GM19397 (cell line): ENCODE results near the gene HACD2.

Experiments
- ATAC-seq: cut with Tn5 transposase; IDR thresholded peaks from one replicate; pipeline ENCODE4 v1.9.1; 2021; ENCODE audit warnings: mild to moderate bottlenecking, moderate library complexity; ENCODE audit not compliant: unreplicated experiment

HACD2 gene

DNA sequence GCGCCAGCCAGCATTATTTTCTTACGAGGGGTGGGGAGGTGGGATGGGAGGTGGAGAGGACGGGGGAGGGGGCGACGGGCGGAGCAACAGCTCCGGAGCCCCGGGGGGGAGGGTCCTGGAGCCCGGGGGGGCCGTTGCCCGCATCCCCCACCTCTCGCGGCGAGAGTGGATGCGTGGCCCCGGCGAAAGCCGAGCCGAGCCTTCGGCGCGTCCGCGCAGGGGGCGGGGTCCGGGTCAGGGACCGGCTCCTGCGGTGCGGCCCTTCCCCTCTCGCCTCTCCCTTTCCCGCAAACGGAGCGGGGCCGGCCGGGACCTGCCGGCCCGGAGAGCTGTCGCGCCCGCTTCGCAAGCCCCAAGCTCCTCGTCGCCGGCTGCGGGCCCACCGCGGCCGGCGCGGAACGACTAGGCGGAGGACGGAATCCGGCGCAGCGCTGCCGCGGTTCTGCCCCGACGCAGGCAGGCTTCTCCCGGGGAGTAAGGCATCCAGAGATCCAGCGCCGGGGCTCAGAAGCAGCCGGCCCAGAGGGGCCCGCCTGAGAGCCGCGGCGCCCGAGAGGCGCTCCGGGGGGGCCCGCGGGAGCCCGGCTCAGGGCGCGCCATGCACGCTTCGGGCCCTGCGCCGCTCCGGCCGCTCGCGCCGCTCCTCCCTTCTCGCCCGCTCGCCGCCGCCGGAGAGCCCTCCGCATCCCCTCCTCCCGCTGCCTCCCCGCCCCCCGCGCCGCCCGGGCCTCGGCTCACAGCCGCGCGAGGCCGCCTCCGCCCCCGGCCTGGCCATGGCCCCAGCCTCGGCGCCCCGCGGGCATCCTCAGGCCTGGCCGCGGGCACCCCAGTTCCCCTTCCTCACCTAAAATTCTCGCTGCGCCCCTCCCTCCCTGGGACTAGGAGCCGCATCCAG is 135.5 kb downstream of the HACD2 start:
- ATAC-seq: no peak

DNA sequence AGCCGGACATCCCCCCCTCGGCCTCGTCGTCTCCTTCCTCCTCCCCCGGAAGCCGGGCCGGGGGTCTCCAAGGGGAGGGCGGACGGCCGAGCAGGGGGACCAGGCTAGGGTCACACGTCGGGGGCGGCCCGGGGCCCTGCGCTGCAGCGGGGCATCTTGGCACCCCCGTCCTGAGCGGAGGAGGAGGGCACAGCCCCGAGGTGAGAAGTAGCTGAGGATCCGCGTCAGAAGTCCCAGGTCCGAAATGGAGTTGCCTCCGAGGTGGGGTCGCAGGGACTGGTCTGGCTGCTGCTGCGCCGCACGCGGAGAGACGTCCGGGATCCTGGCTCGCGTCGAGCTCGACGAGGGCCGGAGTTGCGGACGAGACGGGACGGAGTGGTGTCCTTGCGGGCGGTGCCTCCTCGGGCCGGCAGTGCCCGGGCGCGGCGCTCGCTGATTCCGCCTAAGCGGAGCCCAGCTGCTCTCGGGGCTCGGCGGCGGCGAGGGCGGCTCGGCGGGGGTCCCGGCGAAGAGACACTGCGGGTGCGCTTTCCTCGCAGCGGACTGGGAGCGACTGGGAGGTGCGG is 136.2 kb downstream of the HACD2 start, which contains the start of gene ADCY5:
TSS of gene ADCY5 (minus strand) at position 555 of the 566 bp plus-strand sequence. CDS start at position 10, 545 bp downstream.
- ATAC-seq: no peak

DNA sequence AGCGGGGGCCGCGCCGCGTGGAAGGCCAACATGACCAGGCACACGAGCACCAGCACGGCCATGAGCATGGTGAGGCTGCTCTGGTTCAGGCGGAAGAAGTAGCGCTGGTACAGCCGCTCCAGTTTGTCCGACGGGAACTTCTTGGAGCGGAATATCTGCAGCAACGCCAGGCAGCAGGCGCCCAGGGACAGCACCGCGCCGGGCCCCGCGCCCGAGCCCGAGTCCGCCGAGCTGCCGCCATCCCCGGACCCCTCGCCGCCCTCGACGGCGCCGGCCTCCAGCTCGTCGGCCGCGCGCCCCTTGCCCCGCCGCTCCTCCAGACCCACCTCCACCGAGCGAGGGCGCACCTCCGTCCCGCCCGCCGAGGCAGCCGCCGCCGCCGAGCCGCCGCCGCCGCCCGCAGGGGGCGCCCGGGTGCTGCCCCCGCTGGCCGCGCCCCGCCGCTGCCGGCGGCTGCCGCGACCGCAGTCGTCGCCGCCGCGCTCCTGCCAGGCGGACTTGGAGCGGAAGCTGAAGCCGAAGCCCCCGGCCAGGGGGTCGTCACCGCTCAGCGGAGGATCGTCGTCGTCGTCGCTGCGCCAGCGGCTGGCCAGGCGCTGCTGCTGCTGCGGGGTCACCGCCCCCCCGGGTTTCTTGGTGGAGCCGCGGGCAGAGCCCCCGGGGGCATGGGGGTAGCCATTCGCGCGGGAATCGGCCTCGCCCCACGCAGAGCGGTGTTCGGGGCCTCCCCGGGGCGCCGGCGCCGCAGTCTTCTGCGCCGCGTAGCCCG is 136.9 kb downstream of the HACD2 start:
- no peak for ATAC-seq

DNA sequence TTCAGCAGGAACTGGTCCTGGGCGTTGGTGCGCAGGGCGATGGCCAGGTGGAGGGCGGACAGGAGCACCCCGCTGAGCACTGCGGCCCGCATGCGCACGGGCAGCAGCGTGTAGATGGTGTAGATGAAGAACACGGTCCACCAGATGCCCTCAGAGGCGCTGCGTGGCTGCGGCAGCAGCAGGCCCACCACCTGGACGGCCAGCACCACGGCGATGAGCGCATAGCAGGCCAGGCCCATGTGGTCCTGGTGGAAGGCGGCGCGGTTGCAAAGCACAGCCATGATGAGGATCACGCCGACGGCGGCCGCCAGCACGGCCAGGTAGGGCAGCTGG is 137.5 kb downstream of the HACD2 start:
- ATAC-seq: no peak

DNA sequence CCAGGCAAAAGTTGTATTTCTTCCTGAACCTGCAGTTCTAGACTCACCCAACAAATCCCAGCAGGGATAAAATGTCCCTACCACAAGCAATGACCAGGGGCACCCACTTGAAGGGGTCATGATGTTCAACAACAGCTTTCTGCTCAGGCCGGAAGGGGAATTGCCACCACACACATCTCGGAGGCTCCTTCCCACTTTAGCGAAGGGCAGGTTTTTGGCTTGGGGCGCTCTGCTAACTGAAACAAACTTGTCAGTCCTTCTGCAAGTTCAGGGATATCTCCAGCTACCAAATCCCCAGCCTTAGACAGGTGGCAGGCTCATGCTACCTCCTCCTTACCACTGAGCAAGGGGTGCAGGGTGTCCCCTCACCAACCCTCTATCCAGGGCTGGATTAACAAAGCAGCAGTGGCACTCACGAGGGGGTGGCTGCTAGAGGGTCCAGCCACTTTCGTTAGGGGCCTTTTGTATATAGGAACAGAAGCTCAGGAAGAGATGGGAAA is 138.2 kb downstream of the HACD2 start:
- ATAC-seq: no peak

DNA sequence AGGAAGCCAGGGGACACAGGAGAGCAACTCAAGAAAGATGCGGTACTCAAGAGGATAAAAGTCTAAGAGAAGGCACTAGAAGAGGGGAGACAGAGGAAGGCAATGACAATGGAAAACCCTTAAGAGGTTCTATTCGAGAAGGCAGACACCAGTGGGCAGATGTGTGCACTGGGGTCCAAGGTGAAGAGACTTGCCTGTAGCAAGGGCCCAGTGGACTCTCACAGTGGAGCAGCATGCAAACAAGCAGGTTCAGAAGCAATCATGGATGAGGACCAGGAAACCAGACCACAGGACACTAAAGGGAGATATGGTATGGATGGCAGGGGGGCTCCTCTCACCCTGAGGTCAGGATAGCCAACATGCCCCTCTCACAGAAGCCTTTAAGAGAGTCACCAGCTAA is 138.6 kb downstream of the HACD2 start:
- ATAC-seq: no peak

DNA sequence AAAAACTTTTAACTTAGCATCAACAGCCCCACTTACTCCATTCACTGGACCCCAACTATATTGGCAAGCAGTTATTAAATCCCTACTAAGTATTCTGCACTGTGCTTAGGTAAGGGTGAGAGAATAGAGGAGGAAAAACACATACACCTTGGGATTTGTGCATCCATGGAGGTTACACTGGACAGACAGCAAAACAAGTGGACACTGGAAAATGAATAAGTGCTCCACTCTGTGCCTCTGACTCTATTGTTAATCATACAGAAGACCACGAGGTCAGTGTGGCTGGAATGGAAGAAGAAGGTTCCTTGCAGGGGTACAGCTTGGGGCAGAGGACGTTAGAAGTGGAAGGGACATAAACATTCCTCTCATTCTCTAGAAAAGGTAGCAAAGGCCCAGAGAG is 139.2 kb downstream of the HACD2 start:
- ATAC-seq: no peak

DNA sequence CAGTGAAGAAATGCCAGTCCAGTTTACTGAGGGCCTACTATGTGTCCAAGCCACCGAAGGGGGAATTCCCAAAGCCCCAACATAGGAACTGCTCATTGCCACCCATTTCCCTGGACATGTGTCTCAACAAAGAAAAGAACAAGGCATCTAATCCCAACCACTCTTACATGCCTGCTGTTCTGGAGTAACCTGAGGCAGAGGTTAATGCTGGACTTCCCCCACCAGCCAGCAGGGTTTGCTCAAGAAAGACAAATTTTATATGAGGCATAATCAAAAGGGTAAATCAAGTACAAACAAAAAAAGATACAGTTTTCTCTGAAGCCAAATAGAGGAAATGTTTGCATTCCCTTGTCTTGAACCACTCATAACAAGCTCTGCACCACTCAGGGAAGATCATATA is 140.1 kb downstream of the HACD2 start:
- ATAC-seq: no peak

DNA sequence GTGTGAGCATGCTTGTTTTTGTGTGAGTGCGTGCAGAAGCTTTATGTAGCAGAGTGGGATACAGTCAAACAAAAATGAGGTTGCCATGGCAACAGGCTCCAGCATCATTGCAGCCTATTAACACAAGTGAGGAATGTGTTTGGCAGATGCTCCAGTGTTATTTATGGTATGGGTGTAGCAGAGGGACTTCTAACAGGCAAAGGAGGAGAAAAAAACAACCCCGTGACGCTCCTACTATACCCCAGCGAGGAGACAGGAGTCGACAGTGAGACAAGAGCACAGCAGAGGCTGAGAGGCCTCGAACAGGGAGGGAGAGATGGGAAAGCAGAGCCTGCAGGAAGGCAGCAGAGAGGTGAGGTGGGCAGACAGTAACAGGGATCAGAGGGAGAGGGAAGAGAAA is 140.8 kb downstream of the HACD2 start:
- no peak for ATAC-seq

DNA sequence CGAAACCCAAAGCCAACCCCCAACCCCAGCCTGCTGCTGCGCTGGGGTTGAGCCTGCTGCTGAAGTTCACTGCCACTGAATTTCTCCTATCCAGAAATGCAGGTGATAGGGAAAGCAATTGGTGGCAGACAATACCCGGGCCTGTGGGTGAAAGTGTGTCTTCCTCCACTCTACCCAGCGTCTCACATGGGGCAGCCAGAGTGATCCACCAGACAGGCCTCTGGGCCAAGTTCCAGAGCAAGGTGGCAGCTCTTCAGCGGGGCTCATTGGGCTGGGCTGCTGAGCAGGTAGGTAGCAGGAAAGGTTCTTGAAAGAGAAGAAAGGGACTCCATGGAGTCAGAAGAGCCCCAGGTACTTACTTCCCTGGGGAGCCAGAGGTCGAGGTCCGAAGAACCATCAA is 141.9 kb downstream of the HACD2 start:
- ATAC-seq: no peak

DNA sequence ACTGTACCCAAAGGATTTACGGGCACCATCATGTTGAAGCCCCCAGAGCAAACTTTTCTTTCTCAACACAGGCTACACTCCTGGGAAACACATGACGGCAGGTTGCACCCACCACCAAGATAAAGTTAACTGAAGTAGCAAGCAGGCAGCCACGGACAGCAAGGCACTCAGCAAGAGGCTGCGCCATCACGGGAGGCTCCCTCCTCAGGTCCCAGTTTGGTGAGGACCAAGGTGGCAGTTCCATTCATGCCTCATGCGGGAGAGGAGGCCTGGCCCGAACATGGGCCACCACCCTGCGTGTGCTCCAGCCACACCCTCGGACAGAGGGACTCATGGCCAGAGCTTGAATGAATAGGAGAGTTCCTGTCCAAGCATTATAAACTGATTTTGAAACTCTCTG is 142.7 kb downstream of the HACD2 start:
- no peak for ATAC-seq
